B cell (primary cell): ENCODE data around the gene REPS2. TPM values are rescaled to one million over a fixed set of nuclear protein-coding genes. Genes with fewer than 3 reads are reported as not detected.

ENCODE experiments used
- ATAC-seq: fragments of 200-7000 bp; cut with Tn5 transposase; one replicate; pipeline ENCODE4 v1.10.0; 2021; ENCODE audit warnings: low read depth, mild to moderate bottlenecking, moderate number of reproducible peaks, moderate library complexity
- CTCF ChIA-PET: fragments of 350-600 bp; sonication (Branson Sonifier 250); formaldehyde crosslinking; loops from one replicate; lab custom pipeline; 2021; ENCODE audit warnings: antibody characterized with exemption, inconsistent platforms; lab: Charles Lee
- POLR2A ChIA-PET: fragments of 350-600 bp; sonication (Branson Sonifier 250); formaldehyde crosslinking; loops from one replicate; lab custom pipeline; 2021; ENCODE audit warnings: antibody characterized with exemption; lab: Charles Lee
- DNase-seq: peaks from one replicate; pipeline ENCODE4 v3.0.0; 2013
- H2AFZ ChIP-seq: 2 replicates; pipeline ENCODE4 v1.6.1; 2012; ENCODE audit warnings: mild to moderate bottlenecking, low read depth, low read length; ENCODE audit not compliant: insufficient read depth, poor library complexity, severe bottlenecking
- H3K27ac ChIP-seq, 2 donors: 1 replicate in 1 of 2; 2 replicates in 1 of 2; pipeline ENCODE4 v1.5.1; 2012 to 2013; ENCODE audit warnings: low read length in 2 of 2, mild to moderate bottlenecking in 2 of 2, moderate library complexity in 1 of 2
- H3K27me3 ChIP-seq, 4 experiments: fragments of 200-600 bp in 1 of 4; sonication (generic) in 1 of 4; replicated peaks in 1 of 4; 1 replicate in 2 of 4; 2 replicates in 2 of 4; pipeline versions ENCODE4 v1.6.1 to v1.7.0; 2013 to 2016; ENCODE audit warnings: low read length in 3 of 4, mild to moderate bottlenecking in 2 of 4, mixed read lengths in 1 of 4, moderate library complexity in 1 of 4; ENCODE audit not compliant: insufficient read depth in 4 of 4, control insufficient read depth in 3 of 4; ENCODE audit errors: control extremely low read depth in 1 of 4
- H3K36me3 ChIP-seq, 2 experiments: replicated peaks in 1 of 2; 1 replicate in 1 of 2; 2 replicates in 1 of 2; pipeline versions ENCODE4 v1.6.1 to v1.7.1; 2013; ENCODE audit warnings: low read length in 1 of 2; ENCODE audit not compliant: insufficient read depth in 2 of 2, control insufficient read depth in 1 of 2; ENCODE audit errors: control extremely low read depth in 1 of 2, extremely low read depth in 1 of 2
- H3K4me1 ChIP-seq, 2 donors: fragments of 200-600 bp in 1 of 2; sonication (generic) in 1 of 2; 1 replicate in 1 of 2; 2 replicates in 1 of 2; pipeline versions ENCODE4 v1.5.1 to v1.6.1; 2013 to 2017; ENCODE audit warnings: low read length in 2 of 2; ENCODE audit not compliant: control insufficient read depth in 2 of 2, insufficient read depth in 2 of 2
- H3K4me2 ChIP-seq: replicated peaks from 2 replicates; pipeline ENCODE3; 2012; ENCODE audit warnings: mild to moderate bottlenecking, low read depth, low read length; ENCODE audit not compliant: poor library complexity, severe bottlenecking
- H3K4me3 ChIP-seq, 5 experiments: fragments of 200-600 bp in 1 of 5; sonication (generic) in 1 of 5; 1 replicate in 3 of 5; 2 replicates in 2 of 5; pipeline versions ENCODE4 v1.5.1 to v1.7.0; 2011 to 2016; ENCODE audit warnings: low read length in 4 of 5, mild to moderate bottlenecking in 4 of 5, low read depth in 2 of 5, control low read depth in 1 of 5, moderate library complexity in 1 of 5; ENCODE audit not compliant: insufficient read depth in 1 of 5; ENCODE audit errors: control extremely low read depth in 1 of 5, extremely low read depth in 1 of 5
- H3K79me2 ChIP-seq: fragments of 200-600 bp; sonication (generic); one replicate; pipeline ENCODE4 v1.6.0; 2016; ENCODE audit warnings: low read length; ENCODE audit not compliant: control insufficient read depth, insufficient read depth
- H3K9ac ChIP-seq: fragments of 200-600 bp; sonication (generic); 2 replicates; pipeline ENCODE4 v1.6.1; 2017; ENCODE audit warnings: mild to moderate bottlenecking, low read length, moderate library complexity
- H3K9me3 ChIP-seq, 3 donors: one replicate each; pipeline versions ENCODE4 v1.6.1 to v1.7.1; 2013; ENCODE audit warnings: low read length in 2 of 3; ENCODE audit not compliant: control insufficient read depth in 2 of 3, insufficient read depth in 1 of 3; ENCODE audit errors: control extremely low read depth in 1 of 3
- H4K20me1 ChIP-seq: 2 replicates; pipeline ENCODE4 v1.6.0; 2012; ENCODE audit warnings: mild to moderate bottlenecking, low read length; ENCODE audit not compliant: insufficient read depth, control insufficient read depth, poor library complexity, severe bottlenecking
- H3K27ac Mint-ChIP-seq: one replicate; pipeline ENCODE4 v1.8.0; 2021; ENCODE audit warnings: mixed read lengths
- H3K27me3 Mint-ChIP-seq: one replicate; pipeline ENCODE4 v1.8.0; 2021; ENCODE audit warnings: mixed read lengths
- H3K4me1 Mint-ChIP-seq: one replicate; pipeline ENCODE4 v1.8.0; 2021; ENCODE audit warnings: mixed read lengths
- H3K4me3 Mint-ChIP-seq: one replicate; pipeline ENCODE4 v1.8.0; 2021; ENCODE audit warnings: mixed read lengths
- H3K9me3 Mint-ChIP-seq: one replicate; pipeline ENCODE4 v1.8.0; 2022; ENCODE audit warnings: mixed read lengths; ENCODE audit not compliant: insufficient read depth
- EZH2 ChIP-seq: IDR thresholded peaks from 2 replicates; pipeline ENCODE4 v1.6.1; 2012; ENCODE audit warnings: borderline replicate concordance, low read depth, mild to moderate bottlenecking, moderate library complexity, low read length; ENCODE audit not compliant: insufficient read depth, poor library complexity, severe bottlenecking
- WGBS: methylation state at CpG from one replicate; pipeline ENCODE4 v1.1.5; 2013; ENCODE audit warnings: missing lambda C conversion rate; ENCODE audit not compliant: insufficient coverage; 5-methylcytosine and 5-hydroxymethylcytosine counted together
- intact Hi-C: fragments of 100-400 bp; cut with micrococcal nuclease; formaldehyde crosslinking; loops from one replicate; pipeline ENCODE4 v1.10.0; 2022
- polyA plus RNA-seq: library from polyadenylated mRNA; depleted of rRNA; stranded (reverse); fragments of >200 nt; gene quantifications from 2 replicates; pipeline ENCODE4 v1.2.3, GENCODE V29; 2012
- total RNA-seq, 2 donors: library from RNA; stranded (reverse); fragments of 120-200 nt in 1 of 2; gene quantifications; 1 replicate in 1 of 2; 2 replicates in 1 of 2; pipeline versions ENCODE4 v1.2.3 to v1.2.4, GENCODE V29; 2013 to 2022
- TF ChIP-seq, protein P1 (sequence below): fragments of 200-600 bp; IDR thresholded peaks from one replicate; pipeline ENCODE4 v1.8.0; 2022; ENCODE audit warnings: antibody characterized with exemption, mild to moderate bottlenecking

Gene REPS2
- total and polyA plus RNA-seq, 2 donors (not counting 1 experiment from before 2014, with no cell fraction given): 1.1 to 4.9 TPM

DNA sequence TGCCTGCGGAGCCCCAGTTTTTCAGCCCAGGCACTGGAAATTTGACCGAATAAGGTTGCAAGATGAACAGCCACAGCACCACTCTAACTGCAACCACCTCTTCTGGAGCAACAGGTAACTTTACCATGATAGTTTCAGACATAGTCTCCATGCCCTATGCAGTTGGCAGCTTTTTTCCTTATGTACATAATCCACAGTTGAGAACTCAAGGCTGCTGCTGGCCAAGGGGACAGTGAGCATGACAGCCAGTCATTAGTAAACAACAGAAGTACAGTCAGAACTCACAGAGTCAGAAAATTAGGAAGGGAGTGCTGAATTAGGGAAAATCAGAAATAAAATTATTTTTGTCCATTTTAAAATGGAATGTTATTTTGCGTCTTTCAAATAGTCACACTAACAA is 235.9 kb downstream of the REPS2 start:
- H3K9me3 Mint-ChIP-seq: no peaks in the 10 kb centered on the region
- Histone ChIP-seq H2AFZ (no peak overlapping the region), H3K4me2 (no peak overlapping the region), H3K27me3 (no peaks in the 10 kb centered on the region), H3K79me2 (no peaks in the 10 kb centered on the region), H3K9ac (no peak overlapping the region), H3K4me3 (no peak overlapping the region), H3K9me3 (no peaks in the 10 kb centered on the region), H3K4me1 (no peaks in the 10 kb centered on the region), H4K20me1 (no peaks in the 10 kb centered on the region), H3K36me3 (no peaks in the 10 kb centered on the region), H3K27ac (no peak overlapping the region)
- intact Hi-C loops: no loop called here
- H3K27me3 Mint-ChIP-seq: no peaks in the 10 kb centered on the region
- no peak overlapping the region for H3K4me3 Mint-ChIP-seq
- no CpG with 5 or more reads among the region's 3 CpGs for WGBS
- TF ChIP-seq, protein P1, sequence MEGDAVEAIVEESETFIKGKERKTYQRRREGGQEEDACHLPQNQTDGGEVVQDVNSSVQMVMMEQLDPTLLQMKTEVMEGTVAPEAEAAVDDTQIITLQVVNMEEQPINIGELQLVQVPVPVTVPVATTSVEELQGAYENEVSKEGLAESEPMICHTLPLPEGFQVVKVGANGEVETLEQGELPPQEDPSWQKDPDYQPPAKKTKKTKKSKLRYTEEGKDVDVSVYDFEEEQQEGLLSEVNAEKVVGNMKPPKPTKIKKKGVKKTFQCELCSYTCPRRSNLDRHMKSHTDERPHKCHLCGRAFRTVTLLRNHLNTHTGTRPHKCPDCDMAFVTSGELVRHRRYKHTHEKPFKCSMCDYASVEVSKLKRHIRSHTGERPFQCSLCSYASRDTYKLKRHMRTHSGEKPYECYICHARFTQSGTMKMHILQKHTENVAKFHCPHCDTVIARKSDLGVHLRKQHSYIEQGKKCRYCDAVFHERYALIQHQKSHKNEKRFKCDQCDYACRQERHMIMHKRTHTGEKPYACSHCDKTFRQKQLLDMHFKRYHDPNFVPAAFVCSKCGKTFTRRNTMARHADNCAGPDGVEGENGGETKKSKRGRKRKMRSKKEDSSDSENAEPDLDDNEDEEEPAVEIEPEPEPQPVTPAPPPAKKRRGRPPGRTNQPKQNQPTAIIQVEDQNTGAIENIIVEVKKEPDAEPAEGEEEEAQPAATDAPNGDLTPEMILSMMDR: no peak
- no peak for TF ChIP-seq EZH2
- H3K27ac Mint-ChIP-seq: no peak overlapping the region
- ChIA-PET CTCF (no interaction called here), POLR2A (no interaction called here)
- DNase-seq (no peak), ATAC-seq (no peak)
- H3K4me1 Mint-ChIP-seq: no peaks in the 10 kb centered on the region

DNA sequence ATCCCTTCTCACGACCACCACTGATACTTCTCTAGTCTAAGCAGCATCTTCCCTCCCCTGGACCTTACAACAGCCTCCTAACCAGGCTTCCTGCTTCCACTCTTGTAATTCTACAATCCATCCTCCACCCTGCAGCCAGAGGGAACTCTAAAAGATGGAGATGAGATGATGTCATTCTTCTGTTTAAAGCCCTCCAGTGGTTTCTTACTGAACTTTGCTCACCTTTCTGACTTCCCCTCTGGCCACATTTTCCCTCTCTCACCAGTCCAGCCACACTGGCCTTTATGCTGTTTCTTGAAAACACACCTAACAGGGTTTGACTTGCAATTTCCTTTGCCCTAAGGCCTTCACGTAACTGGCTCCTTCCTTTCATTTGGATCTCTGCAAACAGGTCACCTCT is 237.1 kb downstream of the REPS2 start:
- no peak overlapping the region for H3K4me3 ChIP-seq
- H3K4me1 ChIP-seq: no peaks in the 10 kb centered on the region
- no peaks in the 10 kb centered on the region for H3K79me2 ChIP-seq
- DNase-seq (no peak), ATAC-seq (no peak)
- H3K9me3 ChIP-seq: no peaks in the 10 kb centered on the region
- H3K27me3 Mint-ChIP-seq: no peaks in the 10 kb centered on the region
- H3K27ac Mint-ChIP-seq: no peak overlapping the region
- WGBS: no CpG with 5 or more reads among the region's 2 CpGs
- ChIA-PET CTCF (no interaction called here), POLR2A (no interaction called here)
- H3K4me3 Mint-ChIP-seq: no peak overlapping the region
- no peaks in the 10 kb centered on the region for H3K36me3 ChIP-seq
- no peak overlapping the region for H3K4me2 ChIP-seq
- H3K9ac ChIP-seq: no peak overlapping the region
- H2AFZ ChIP-seq: no peak overlapping the region
- no peaks in the 10 kb centered on the region for H3K4me1 Mint-ChIP-seq
- intact Hi-C loops: no loop called here
- H3K9me3 Mint-ChIP-seq: no peaks in the 10 kb centered on the region
- H3K27ac ChIP-seq: no peak overlapping the region
- no peaks in the 10 kb centered on the region for H4K20me1 ChIP-seq
- no peaks in the 10 kb centered on the region for H3K27me3 ChIP-seq
- TF ChIP-seq, protein P1: no peak
- no peak for TF ChIP-seq EZH2
